HG03097 (cell line): Measurements from ENCODE around the gene EEF1E1.
"Not testable (repeated sequence)": the region's sequence is repeated elsewhere in the genome, so short reads cannot be mapped to it uniquely, and the experiment has no call there.

Source experiments
- ATAC-seq: cut with Tn5 transposase; IDR thresholded peaks from one replicate; pipeline ENCODE4 v1.9.1; 2021; ENCODE audit not compliant: unreplicated experiment, low FRiP score

Gene EEF1E1

GRCh38 chr6:8064638-8065518 lies 37.5 kb downstream of the EEF1E1 start:
- ATAC-seq = no peak

DNA sequence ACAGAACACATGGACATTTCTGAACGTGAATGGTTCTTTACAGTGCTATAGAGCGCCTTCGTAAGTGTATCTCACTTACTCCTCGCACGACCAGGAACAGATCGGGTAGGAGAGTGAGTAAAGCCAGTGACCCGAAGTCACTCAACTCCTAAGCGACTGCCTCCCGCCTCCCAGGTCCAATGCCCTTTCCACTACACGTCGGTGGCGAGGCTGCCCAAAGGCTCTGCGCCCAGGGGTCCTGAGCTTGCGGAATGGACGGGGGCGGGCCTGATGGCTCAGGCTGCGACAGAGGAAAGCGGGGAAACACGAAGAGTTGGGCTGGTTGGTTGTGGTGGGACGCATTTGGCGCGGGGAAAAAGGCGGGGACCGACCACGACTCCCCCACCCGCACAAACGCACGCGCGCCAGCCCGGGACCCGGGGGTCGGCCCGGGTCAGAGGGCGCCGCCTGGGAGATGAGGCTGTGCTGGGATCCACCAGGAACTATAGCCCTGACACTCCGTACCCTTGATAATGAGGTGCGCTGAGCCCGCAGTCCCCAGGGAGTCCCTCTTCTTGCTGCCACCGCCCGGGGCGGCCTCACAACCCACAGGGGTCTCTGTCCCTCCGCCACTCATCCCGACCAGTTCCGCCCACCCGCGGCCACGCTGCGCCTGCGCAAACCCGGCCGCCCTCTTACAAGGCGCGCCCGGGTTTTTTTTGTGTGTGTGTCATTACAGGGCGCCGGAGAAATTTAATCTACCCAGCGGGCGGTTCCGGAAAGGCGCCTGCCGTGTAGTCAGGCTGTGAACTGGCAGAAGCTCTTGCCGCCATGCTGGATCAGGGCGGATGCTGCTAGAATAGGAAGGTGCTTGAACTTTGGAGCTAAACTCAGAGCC lies 38.3 kb downstream of the EEF1E1 start, which contains the start of gene BLOC1S5:
Gene BLOC1S5 (minus strand): TSS at position 629 of the 877 bp plus-strand sequence. CDS start 13 bp downstream, at position 616.
- peak; percentile 91 for ATAC-seq

DNA sequence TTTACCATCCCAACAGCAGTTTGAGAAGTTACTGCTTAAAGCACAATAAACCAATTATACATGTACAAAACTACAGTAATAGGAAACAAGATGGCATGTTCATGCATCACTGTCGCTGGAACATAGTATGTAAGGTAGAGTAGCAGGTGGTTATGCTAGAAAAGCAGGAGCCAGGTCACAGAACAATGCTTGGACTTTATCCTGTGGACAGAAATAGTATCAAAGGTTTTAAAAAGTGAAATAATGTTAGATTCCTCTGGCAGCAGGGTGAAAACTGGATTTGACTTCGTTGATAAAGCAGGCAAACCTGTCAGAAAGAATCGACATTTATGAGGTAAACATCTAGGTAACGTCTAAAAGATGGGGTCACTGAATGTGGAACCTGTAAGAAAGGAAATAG lies 40.6 kb downstream of the EEF1E1 start:
- ATAC-seq = no peak

DNA sequence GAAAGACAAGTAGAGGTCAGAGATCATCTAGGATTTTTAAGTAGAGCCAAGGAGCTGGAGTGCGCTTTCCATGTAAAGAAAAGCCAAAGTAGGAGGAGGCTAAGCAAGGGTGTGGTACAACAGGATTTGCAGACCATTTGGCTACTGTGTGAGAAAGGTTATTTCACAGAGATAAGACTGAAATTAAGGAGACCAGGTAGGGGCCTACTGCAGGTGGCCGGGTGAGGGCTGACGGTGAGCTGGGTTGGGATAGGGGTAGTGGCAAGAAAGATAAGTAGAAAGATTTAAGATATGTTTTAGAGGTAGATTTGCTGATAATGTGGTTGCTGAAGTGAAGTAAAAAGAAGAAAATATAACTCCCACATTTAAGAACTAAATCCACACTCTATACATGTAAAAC lies 42.0 kb downstream of the EEF1E1 start:
- ATAC-seq = no peak

- ATAC-seq = no peak
These were observed 43.2 kb downstream of the EEF1E1 start for GRCh38 chr6:8059129-8059528.

- ATAC-seq = no peak
These were observed 44.6 kb downstream of the EEF1E1 start for GRCh38 chr6:8057793-8058192.

DNA sequence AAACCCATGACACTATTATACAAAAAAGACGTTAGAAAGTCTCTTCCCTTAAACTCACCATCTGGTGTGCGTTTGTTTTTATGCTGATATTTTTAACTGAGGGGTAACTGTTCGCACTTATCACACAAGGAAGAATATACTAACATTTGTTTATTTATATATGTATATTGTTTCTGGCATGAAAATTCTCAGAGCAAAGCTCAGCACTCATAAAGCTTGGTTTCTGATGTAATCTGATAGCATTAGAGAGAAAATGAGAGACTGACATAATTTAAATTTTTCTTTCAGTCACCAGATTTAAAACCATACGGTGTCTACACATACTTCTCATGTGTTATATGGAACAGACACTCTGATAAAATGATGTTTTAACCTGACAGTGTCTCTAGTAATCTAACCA lies 45.1 kb downstream of the EEF1E1 start:
- ATAC-seq = no peak

DNA sequence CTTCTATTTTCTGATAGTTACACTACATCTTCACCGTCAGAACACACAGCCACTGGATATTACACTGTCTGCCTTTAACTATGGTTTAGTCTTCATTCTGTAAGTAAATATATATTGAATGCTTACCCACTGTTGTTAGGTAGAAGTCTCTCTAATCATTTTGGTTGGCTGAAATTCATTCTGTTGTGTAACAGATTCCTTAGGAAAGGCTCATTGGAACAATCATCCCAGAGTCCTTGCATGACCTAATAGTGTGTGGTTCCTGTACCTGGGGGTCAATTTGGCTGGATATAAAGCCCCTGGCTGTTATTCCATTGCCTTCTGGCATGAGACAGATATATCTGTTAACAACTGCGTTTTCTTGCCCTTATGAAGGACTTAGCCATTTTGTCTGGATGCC lies 48.1 kb downstream of the EEF1E1 start:
- no peak for ATAC-seq

GRCh38 chr6:8047541-8048292 lies 54.6 kb downstream of the EEF1E1 start:
- ATAC-seq = no peak

DNA sequence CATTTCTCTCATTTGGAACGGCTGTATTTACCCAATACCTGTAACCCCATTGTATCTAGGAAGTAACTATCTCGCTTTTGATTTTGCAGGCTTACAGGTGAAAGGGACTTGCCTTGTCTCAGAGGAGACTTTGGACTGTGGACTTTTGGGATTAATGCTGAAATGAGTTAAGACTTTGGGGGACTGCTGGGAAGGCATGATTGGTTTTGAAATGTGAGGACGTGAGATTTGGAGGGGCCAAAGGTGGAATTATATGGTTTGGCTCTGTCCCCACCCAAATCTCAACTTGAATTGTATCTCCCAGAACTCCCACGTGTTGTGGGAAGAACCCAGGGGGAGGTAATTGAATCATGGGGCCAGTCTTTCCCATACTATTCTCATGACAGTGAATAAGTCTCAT lies 56.6 kb downstream of the EEF1E1 start:
- not testable (repeated sequence) for ATAC-seq

DNA sequence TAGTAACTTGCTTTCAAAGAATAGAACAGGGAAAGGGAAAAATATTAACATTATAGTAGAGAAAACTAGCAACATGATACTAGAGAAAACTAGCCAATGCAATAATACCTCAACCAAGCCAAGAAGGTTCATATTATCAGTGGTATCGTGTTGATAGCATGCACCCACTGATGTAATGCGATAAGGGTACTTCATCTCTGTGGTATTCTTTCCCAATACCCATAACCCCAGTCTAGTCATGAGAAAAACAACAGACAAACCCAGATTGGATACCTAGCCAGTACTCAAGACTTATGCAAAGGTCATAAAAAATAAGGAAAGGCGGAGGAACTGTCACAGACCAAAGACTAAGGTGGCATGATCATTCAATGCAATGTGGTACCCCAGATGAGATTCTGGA lies 59.1 kb downstream of the EEF1E1 start:
- ATAC-seq = no peak

DNA sequence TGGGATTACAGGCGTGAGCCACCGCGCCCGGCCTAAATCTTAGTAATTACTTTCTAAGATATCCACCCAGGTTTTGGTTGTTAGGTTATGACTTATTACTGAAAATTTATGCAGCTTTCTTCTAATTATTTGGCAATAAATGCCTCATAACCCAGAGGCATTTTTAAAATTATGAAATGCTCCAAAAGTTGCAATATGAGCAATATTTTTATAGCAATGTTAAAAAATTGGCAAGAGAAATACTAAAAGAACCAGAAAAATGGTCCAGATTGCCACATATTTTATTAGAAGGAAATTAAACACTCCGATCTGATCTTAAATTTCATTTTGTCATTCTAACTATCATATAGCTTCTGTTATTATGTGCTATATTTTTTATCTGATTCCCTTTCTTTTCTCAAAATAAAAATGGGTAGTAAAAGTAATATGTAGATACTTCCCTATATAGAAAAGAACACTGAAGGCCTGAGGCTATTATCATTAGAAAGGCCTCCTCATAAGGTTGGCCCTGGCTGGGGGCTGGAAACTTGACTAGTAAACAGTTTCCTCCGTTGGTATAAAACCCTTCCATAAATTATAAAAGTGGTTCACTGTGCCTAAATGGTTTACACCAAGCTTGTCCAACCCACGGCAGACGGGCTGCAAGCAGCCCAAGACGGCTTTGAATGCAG lies 60.3 kb downstream of the EEF1E1 start:
- ATAC-seq = no peak

- ATAC-seq = not testable (repeated sequence)
These were observed 68.2 kb downstream of the EEF1E1 start for GRCh38 chr6:8034107-8034506.

GRCh38 chr6:8030920-8031319 lies 71.4 kb downstream of the EEF1E1 start:
- ATAC-seq = no peak
